ENCODE measurements around the gene LAT. TPM values are rescaled to one million over a fixed set of nuclear protein-coding genes. Genes with fewer than 3 reads are reported as not detected.
"Not testable (repeated sequence)": the region's sequence is repeated elsewhere in the genome, so short reads cannot be mapped to it uniquely, and the experiment has no call there.

Gene LAT, protein sequence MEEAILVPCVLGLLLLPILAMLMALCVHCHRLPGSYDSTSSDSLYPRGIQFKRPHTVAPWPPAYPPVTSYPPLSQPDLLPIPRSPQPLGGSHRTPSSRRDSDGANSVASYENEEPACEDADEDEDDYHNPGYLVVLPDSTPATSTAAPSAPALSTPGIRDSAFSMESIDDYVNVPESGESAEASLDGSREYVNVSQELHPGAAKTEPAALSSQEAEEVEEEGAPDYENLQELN
- total RNA-seq: 100 to 1,000 TPM; 250 to 276 TPM

DNA sequence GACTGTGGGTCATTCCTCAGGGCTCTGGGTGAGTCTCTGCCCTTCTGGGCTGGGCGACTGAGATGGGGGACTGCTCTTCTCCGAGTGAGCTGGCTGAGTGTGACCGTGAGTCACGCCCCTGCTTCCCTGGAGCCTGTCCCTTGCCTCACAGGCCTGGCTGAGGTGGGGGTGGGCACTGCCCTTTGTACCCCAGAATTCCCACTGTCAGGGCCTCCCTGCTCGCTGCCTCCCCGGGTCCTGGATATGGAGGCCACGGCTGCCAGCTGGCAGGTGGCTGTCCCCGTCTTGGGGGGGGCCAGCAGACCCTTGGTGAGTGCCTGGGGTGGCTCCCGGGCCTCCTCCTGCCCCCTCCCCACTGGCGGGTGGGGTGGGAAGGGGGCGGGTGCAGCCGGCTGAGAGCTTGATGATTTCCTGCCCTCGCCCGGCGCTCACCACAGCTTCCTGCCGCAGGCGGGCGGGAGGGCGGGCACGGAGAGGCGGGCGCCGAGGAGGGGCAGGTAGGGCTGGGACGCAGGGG, at the start of gene LAT:
LAT (plus strand) TSS at position 434 of the 517 bp plus-strand sequence. CDS start 366 bp downstream, outside the sequence.
- POLR2A ChIA-PET: interaction anchor here (0.6 to 1.6 kb wide), 5 partner anchors 11 to 91 kb away, joined by 3 to 10 read pairs (median 4); partner anchors contain the start of gene SPNS1
- CTCF ChIA-PET: interaction anchor here (0.8 to 4.9 kb wide), 4 partner anchors 7 to 824 kb away, joined by 3 to 31 read pairs (median 3); partner anchors contain the start of gene SPNS1
- peak; percentile 89 for DNase-seq
- H3K27ac Mint-ChIP-seq: peak within 1 kb of the TSS; percentile 98
- H3K9me3 Mint-ChIP-seq: peaks cover 12% of the 10 kb centered on the region
- peak within 1 kb of the TSS; percentile 100 for H3K4me3 Mint-ChIP-seq
- no peaks in the 10 kb centered on the region for H3K27me3 Mint-ChIP-seq
- intact Hi-C loops (cut with micrococcal nuclease): loop anchor here (1.0 kb wide), 1 partner anchor 10 kb away; the partner anchor contains the start of gene SPNS1
- peaks cover 39% of the 10 kb centered on the region for H3K4me1 Mint-ChIP-seq (ENCODE audit: low read depth)
- peaks cover 72% of the 10 kb centered on the region for H3K36me3 Mint-ChIP-seq

DNA sequence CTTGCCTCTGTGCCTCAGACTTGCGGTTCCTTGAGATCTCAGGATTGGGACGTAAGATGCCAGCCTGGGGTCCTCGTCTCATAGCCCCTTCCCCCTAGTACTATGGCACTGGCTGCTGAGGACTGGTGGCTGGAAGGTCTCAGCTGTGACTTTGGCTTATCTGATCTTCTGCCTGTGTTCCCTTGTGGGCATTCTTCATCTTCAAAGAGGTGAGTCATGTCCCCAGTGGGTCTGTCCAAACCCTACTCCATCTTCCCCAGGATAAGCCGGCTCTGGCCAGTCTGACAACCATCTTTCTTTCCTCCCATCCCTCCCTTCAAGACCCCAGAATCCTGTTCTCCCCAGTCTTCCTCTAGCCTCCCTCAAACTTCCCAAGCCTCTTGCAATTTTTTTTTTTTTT, 49.5 kb upstream of the LAT start:
- no peak for DNase-seq
- Mint-ChIP-seq H3K4me3 (no peak overlapping the region), H3K36me3 (no peaks in the 10 kb centered on the region), H3K9me3 (no peaks in the 10 kb centered on the region), H3K27ac (no peak overlapping the region), H3K4me1 (ENCODE audit: low read depth) (peaks cover 18% of the 10 kb centered on the region), H3K27me3 (no peaks in the 10 kb centered on the region)
- intact Hi-C loops (cut with micrococcal nuclease): no loop called here
- ChIA-PET CTCF (interaction anchor here (1.2 to 2.1 kb wide), 2 partner anchors 10 kb away, joined by 4 to 14 read pairs; partner anchors contain the start of gene RABEP2), POLR2A (no interaction called here)

DNA sequence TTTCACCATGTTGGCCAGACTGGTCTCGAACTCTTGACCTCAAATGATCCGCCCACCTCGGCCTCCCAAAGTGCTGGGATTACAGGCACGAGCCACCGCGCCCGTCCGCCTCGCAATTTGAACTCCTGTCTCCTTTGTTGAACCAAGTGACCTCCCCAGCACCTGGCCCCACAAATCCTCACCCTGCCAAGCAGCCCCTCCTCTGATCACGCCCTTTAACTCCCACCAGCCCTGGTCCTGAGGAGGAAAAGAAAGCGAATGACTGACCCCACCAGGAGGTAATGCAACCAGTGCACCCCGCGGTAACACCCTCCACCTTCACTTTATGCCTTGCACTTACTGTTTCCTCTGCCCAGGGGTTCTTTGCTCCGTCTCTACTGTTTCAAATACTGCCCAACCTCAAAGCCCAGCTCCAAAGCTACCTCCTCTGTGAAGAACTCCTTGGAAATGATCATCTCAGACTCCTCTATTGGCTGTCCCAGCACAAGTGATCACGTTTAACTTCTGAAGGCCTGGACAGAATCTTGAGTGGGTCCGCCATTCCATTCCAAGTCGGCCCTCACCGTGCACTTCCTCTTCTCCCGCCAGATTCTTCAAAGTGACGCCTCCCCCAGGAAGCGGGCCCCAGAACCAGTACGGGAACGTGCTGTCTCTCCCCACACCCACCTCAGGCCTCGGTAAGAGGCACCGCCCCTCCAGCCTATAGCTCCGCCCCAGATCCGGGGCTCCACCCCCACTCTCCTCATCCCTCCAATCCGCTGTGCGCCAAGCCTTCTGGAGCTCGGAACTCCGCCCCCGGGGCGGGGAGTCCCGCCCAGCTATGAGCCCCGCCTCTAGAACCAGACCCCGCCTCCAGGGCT, 48.7 kb upstream of the LAT start:
- Mint-ChIP-seq H3K9me3 (no peaks in the 10 kb centered on the region), H3K36me3 (no peaks in the 10 kb centered on the region), H3K4me1 (ENCODE audit: low read depth) (peaks cover 10% of the 10 kb centered on the region), H3K27ac (no peak overlapping the region), H3K27me3 (no peaks in the 10 kb centered on the region), H3K4me3 (peak overlapping the region; percentile 56)
- POLR2A ChIA-PET: no interaction called here
- CTCF ChIA-PET: interaction anchor here (0.9 to 2.1 kb wide), 5 partner anchors 9 to 90 kb away, joined by 3 to 14 read pairs (median 4); partner anchors contain the start of genes RABEP2 and TUFM
- intact Hi-C loops (cut with micrococcal nuclease): loop anchor here (1.0 kb wide), 1 partner anchor 11 kb away; the partner anchor contains the start of gene RABEP2
- peak; percentile 92 for DNase-seq

DNA sequence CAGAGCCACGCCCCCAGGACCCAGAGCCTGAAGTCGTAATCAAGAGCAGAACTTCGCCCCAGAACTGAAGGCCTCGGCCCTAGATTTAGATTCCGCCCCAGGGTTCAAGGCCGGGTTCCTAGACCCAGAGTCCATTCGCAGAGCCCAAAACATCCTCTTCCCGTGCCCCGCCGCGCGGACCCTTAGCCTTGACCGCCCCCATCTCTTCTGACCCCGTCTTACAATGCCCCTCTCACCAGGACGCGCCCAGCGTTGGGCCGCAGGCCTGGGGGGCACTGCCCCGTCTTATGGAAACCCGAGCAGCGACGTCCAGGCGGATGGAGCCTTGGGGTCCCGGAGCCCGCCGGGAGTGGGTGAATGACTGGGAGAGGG, 48.1 kb upstream of the LAT start:
- Mint-ChIP-seq H3K9me3 (no peaks in the 10 kb centered on the region), H3K4me3 (peak overlapping the region; percentile 56), H3K27me3 (no peaks in the 10 kb centered on the region), H3K4me1 (ENCODE audit: low read depth) (peaks cover 10% of the 10 kb centered on the region), H3K36me3 (no peaks in the 10 kb centered on the region), H3K27ac (no peak overlapping the region)
- POLR2A ChIA-PET: no interaction called here
- CTCF ChIA-PET: interaction anchor here (0.9 to 2.1 kb wide), 5 partner anchors 8 to 90 kb away, joined by 3 to 14 read pairs (median 4); partner anchors contain the start of genes RABEP2 and TUFM
- intact Hi-C loops (cut with micrococcal nuclease): loop anchor here (1.0 kb wide), 1 partner anchor 11 kb away; the partner anchor contains the start of gene RABEP2
- no peak for DNase-seq

DNA sequence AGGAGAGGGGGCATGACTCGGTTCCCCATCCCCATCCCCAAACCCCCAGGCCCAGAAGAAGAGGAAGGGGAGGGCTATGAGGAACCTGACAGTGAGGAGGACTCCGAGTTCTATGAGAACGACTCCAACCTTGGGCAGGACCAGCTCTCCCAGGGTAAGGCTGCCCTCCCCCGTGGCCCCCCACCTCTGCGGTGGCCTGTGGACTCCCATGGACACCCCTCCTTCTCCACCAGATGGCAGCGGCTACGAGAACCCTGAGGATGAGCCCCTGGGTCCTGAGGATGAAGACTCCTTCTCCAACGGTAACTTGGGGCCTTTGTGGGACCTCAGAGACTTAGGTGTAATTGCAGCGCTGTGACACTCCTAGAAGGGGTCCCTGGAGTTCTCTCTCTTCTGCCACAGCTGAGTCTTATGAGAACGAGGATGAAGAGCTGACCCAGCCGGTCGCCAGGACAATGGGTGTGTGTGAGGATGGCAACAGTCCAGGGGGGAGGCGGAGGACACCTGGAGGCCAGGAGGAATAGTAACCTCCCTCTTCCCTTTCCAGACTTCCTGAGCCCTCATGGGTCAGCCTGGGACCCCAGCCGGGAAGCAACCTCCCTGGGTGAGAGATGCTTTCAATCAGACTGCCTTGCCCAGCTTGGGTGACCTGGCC, 47.5 kb upstream of the LAT start:
- CTCF ChIA-PET: interaction anchor here (0.5 to 2.1 kb wide), 2 partner anchors 8 to 74 kb away, joined by 4 to 14 read pairs; no protein-coding TSS in a partner anchor

DNA sequence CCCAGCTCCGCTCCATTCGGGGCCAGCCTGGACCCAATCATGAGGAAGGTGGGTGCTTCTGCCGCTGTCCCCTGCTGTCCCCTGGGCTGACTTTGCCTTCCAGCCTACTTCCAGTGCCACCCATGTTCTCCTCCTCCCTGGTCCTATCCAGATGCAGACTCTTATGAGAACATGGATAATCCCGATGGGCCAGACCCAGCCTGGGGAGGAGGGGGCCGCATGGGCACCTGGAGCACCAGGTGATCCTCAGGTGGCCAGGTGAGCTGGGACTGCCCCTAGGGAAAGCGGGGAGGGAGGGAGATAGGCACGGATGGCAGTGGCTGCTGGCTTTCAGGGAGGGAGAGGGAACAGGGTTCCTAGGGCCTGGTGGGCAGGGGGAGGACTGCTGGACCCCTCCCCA, 46.1 kb upstream of the LAT start:
- no peak overlapping the region for H3K27ac Mint-ChIP-seq
- no peak overlapping the region for H3K4me3 Mint-ChIP-seq
- peaks cover 10% of the 10 kb centered on the region for H3K4me1 Mint-ChIP-seq (ENCODE audit: low read depth)
- H3K36me3 Mint-ChIP-seq: no peaks in the 10 kb centered on the region
- intact Hi-C loops (cut with micrococcal nuclease): no loop called here
- H3K27me3 Mint-ChIP-seq: no peaks in the 10 kb centered on the region
- ChIA-PET POLR2A (no interaction called here), CTCF (no interaction called here)
- no peaks in the 10 kb centered on the region for H3K9me3 Mint-ChIP-seq
- no peak for DNase-seq

More for the DNA sequence above, 47.5 kb upstream of the LAT start:
- H3K9me3 Mint-ChIP-seq: no peaks in the 10 kb centered on the region
- H3K4me1 Mint-ChIP-seq (ENCODE audit: low read depth): peaks cover 10% of the 10 kb centered on the region
- H3K36me3 Mint-ChIP-seq: no peaks in the 10 kb centered on the region
- no peak for DNase-seq
- intact Hi-C loops (cut with micrococcal nuclease): no loop called here
- H3K27ac Mint-ChIP-seq: no peak overlapping the region
- H3K4me3 Mint-ChIP-seq: no peak overlapping the region
- POLR2A ChIA-PET: no interaction called here
- H3K27me3 Mint-ChIP-seq: no peaks in the 10 kb centered on the region

DNA sequence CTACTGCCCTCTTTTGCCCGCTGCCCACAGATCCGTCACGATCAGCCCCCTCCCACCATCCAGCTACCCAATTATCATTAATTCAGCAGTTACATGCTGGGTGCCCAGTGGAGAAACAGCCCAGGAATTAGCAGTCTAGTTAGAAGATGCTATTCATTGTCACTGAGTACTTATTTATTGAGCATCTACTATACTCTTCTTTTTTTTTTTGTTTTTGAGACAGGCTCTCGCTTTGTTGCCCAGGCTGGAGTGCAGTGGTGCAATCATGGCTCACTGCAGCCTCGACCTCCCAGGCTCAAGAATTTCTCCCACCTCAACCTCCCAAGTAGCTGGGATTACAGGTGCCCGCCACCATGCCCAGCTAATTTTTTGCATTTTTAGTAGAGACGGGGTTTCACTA, 45.0 kb upstream of the LAT start:
- peaks cover 10% of the 10 kb centered on the region for H3K4me1 Mint-ChIP-seq (ENCODE audit: low read depth)
- H3K27ac Mint-ChIP-seq; POLR2A ChIA-PET; CTCF ChIA-PET; H3K9me3 Mint-ChIP-seq; intact Hi-C loops (cut with micrococcal nuclease); H3K4me3 Mint-ChIP-seq; H3K27me3 Mint-ChIP-seq; H3K36me3 Mint-ChIP-seq; DNase-seq: not testable (repeated sequence)

DNA sequence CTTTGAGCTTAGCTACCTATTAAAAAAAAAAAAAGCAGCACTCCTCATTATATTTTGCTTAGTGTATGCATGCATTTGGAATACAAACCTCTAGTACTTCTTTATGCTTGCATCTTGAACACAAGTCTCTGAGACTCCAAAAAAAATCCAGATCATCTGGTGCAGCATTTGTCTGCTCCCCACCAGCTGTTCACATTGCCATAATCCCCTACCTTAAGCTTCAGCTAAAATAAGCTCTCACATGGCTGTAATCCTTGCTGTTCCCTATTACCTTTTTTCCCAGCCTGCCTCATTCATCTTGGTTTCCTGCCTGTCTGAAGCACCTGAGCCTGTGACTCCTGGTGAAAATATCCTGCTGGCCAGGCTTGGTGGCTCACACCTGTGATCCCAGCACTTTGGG, 41.6 kb upstream of the LAT start:
- ChIA-PET CTCF (interaction anchor here (2.8 to 3.4 kb wide), 4 partner anchors 17 to 96 kb away, joined by 29 to 42 read pairs (median 35); partner anchors contain the start of genes RABEP2, SH2B1 and TUFM), POLR2A (no interaction called here)
- H3K4me1 Mint-ChIP-seq (ENCODE audit: low read depth): peaks cover 5% of the 10 kb centered on the region
- H3K36me3 Mint-ChIP-seq: no peaks in the 10 kb centered on the region
- no peak overlapping the region for H3K27ac Mint-ChIP-seq
- no peak overlapping the region for H3K4me3 Mint-ChIP-seq
- H3K27me3 Mint-ChIP-seq: no peaks in the 10 kb centered on the region
- no peak for DNase-seq
- intact Hi-C loops (cut with micrococcal nuclease): no loop called here
- H3K9me3 Mint-ChIP-seq: no peaks in the 10 kb centered on the region

DNA sequence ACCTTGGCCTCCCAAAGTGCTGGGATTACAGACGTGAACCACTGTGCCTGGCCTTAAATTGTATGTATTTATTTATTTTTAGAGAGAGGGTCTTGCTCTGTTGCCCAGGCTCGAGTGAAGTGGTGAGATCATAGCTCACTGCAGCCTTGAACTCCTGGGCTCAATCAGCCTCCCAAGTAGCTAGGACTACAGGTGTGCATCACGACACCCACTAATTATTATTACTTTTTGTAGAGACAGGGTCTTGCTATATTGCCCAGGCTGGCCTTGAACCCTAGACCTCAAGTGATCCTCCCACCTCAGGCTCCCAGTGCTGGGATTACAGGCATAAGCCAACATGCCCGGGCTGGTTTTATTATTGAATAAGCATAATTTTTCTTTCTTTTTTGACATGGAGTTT, 38.2 kb upstream of the LAT start:
- Mint-ChIP-seq H3K27me3 (no peaks in the 10 kb centered on the region), H3K4me1 (ENCODE audit: low read depth) (peaks cover 9% of the 10 kb centered on the region), H3K27ac (no peak overlapping the region), H3K4me3 (no peak overlapping the region), H3K9me3 (no peaks in the 10 kb centered on the region), H3K36me3 (peaks cover 6% of the 10 kb centered on the region)
- ChIA-PET CTCF (interaction anchor here (1.4 kb wide), 1 partner anchor 73 kb away, joined by 5 read pairs; no protein-coding TSS in a partner anchor), POLR2A (no interaction called here)
- DNase-seq: no peak
- intact Hi-C loops (cut with micrococcal nuclease): no loop called here

DNA sequence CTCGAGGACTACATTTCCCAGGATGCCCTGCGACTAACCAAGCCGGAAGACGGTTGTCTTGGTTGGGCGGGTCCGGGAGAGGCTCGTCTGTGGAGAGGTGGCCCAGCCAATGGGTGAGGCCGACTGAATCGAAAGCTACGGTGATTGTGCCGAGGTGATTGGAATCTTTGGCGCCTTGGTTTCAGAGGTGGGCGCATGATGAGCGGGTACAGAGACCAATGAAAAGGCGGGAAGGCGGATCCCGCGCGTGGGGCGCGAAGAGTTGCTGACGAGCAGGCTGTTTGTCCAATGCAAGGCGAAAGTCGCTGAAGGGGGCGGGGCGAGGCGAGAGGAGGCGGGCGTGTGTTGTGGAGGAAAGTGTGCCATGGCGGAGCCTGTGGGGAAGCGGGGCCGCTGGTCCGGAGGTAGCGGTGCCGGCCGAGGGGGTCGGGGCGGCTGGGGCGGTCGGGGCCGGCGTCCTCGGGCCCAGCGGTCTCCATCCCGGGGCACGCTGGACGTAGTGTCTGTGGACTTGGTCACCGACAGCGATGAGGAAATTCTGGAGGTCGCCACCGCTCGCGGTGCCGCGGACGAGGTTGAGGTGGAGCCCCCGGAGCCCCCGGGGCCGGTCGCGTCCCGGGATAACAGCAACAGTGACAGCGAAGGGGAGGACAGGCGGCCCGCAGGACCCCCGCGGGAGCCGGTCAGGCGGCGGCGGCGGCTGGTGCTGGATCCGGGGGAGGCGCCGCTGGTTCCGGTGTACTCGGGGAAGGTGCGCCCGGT, 34.0 kb upstream of the LAT start, which contains the start of gene NFATC2IP:
NFATC2IP (plus strand) TSS at position 290 of the 762 bp plus-strand sequence; CDS start at position 365, 75 bp downstream.
- ChIA-PET CTCF (interaction anchor here (0.9 to 1.4 kb wide), 3 partner anchors 26 to 102 kb away, joined by 3 to 4 read pairs (median 3); no protein-coding TSS in a partner anchor), POLR2A (interaction anchor here (0.5 to 0.6 kb wide), 2 partner anchors 105 to 782 kb away, joined by 3 read pairs; partner anchors contain the start of gene TUFM)
- H3K27me3 Mint-ChIP-seq: no peaks in the 10 kb centered on the region
- H3K4me3 Mint-ChIP-seq: peak within 1 kb of the TSS; percentile 95
- peak within 1 kb of the TSS; percentile 91 for H3K27ac Mint-ChIP-seq
- H3K4me1 Mint-ChIP-seq (ENCODE audit: low read depth): peaks cover 24% of the 10 kb centered on the region
- no peaks in the 10 kb centered on the region for H3K9me3 Mint-ChIP-seq
- intact Hi-C loops (cut with micrococcal nuclease): loop anchor here (1.0 to 5.0 kb wide), 4 partner anchors 26 to 127 kb away; partner anchors contain the start of genes RABEP2, SH2B1 and TUFM
- peaks cover 27% of the 10 kb centered on the region for H3K36me3 Mint-ChIP-seq
- peak; percentile 100 for DNase-seq

Data from activated CD4-positive, alpha-beta memory T cell treated with anti-CD3 and anti-CD28 coated beads for 36 hours (primary cell).